Thyroid gland (tissue), 4 donors: ENCODE measurements around the gene CSRP3. TPM values are rescaled to one million over a fixed set of nuclear protein-coding genes. Genes with fewer than 3 reads are reported as not detected.

Source experiments
- DNase-seq, 2 donors: peaks; one replicate each; pipeline ENCODE4 v3.0.0-alpha.2; 2019
- H3K27ac ChIP-seq, 3 donors: fragments of 200-600 bp; sonication (generic); 1 replicate in 2 of 3; 2 replicates in 1 of 3; pipeline ENCODE4 v1.5.1; 2016 to 2019; ENCODE audit warnings: mild to moderate bottlenecking in 1 of 3, moderate library complexity in 1 of 3
- H3K27me3 ChIP-seq: fragments of 200-600 bp; sonication (generic); one replicate; pipeline ENCODE4 v1.5.1; 2019
- H3K36me3 ChIP-seq, 2 donors: fragments of 200-600 bp; sonication (generic); one replicate each; pipeline ENCODE4 v1.5.1; 2016 to 2019
- H3K4me1 ChIP-seq, 2 donors: fragments of 200-600 bp; sonication (generic); one replicate each; pipeline ENCODE4 v1.5.1; 2017 to 2019
- H3K4me3 ChIP-seq, 3 donors: fragments of 200-600 bp; sonication (generic); replicated peaks in 1 of 3; 1 replicate in 2 of 3; 2 replicates in 1 of 3; pipeline ENCODE4 v1.5.1; 2016; ENCODE audit warnings: mild to moderate bottlenecking in 1 of 3
- H3K9me3 ChIP-seq: fragments of 200-600 bp; sonication (generic); one replicate; pipeline ENCODE4 v1.5.1; 2017
- CTCF ChIP-seq, 6 experiments: fragments of 200-600 bp in 3 of 6; fragments of 450-650 bp in 3 of 6; sonication (generic) in 3 of 6; IDR thresholded peaks; one replicate each; pipeline ENCODE4 v1.5.1; 2016 to 2019; ENCODE audit warnings: antibody characterized with exemption in 6 of 6, mild to moderate bottlenecking in 2 of 6, inconsistent platforms in 1 of 6, moderate library complexity in 1 of 6
- POLR2A ChIP-seq, 2 donors: fragments of 450-650 bp; IDR thresholded peaks; one replicate each; pipeline ENCODE4 v1.6.1; 2017; ENCODE audit warnings: antibody characterized with exemption in 2 of 2, mild to moderate bottlenecking in 2 of 2, moderate library complexity in 1 of 2
- WGBS, 2 donors: methylation state at CpG; one replicate each; pipeline ENCODE4 v1.1.5; 2017; 5-methylcytosine and 5-hydroxymethylcytosine counted together
- intact Hi-C: fragments of 100-400 bp; cut with DNase I; formaldehyde crosslinking; loops from one replicate; pipeline ENCODE4 v1.15.1; 2023
- total RNA-seq, 4 donors: library from RNA; depleted of rRNA; stranded (reverse); fragments of >200 nt; gene quantifications; one replicate each; pipeline ENCODE4 v1.2.3, GENCODE V29; 2016

CSRP3 gene
- total RNA-seq, 4 donors from 2014 or later = not detected

GRCh38 chr11:19241260-19242178 is 39.7 kb upstream of the CSRP3 start:
- intact Hi-C loops = no loop called here
- peak in 1 of 2 donors; percentile 22 for DNase-seq
- Histone ChIP-seq H3K36me3 (no peaks in the 10 kb centered on the region), H3K4me3 (peak overlapping the region in 2 of 3 donors; percentile 37 to 45), H3K27me3 (peaks cover 25% of the 10 kb centered on the region), H3K4me1 (peaks cover 19 to 20% of the 10 kb centered on the region in 2 donors), H3K27ac (no peak overlapping the region), H3K9me3 (no peaks in the 10 kb centered on the region)
- TF ChIP-seq CTCF (IDR thresholded peaks at IDR 0.05) (no peak), POLR2A (IDR thresholded peaks at IDR 0.05) (no peak)
- WGBS, 2 donors = 1 to 2% methylated on average over 27 to 40 of the region's 92 CpGs

- H3K27me3 ChIP-seq = peaks cover 25% of the 10 kb centered on the region
- 2 to 3% methylated on average over 30 to 31 of the region's 59 CpGs for WGBS, 2 donors
- peaks cover 19 to 20% of the 10 kb centered on the region in 2 donors for H3K4me1 ChIP-seq
- intact Hi-C loops = no loop called here
- peak; percentile 85 to 88 for DNase-seq
- no peaks in the 10 kb centered on the region for H3K36me3 ChIP-seq
- no peaks in the 10 kb centered on the region for H3K9me3 ChIP-seq
- no peak within 1 kb of the TSS for H3K27ac ChIP-seq
- peak within 1 kb of the TSS in 2 of 3 donors; percentile 37 to 45 for H3K4me3 ChIP-seq
- no peak for TF ChIP-seq CTCF (IDR thresholded peaks at IDR 0.05)
- TF ChIP-seq POLR2A (IDR thresholded peaks at IDR 0.05) = no peak
Measured at GRCh38 chr11:19240420-19241259, 38.9 kb upstream of the CSRP3 start, which contains the start of gene E2F8. Gene E2F8, minus strand, starts transcription at chr11:19240945. Its CDS starts 824 bp downstream, at chr11:19240121.

- H3K9me3 ChIP-seq = no peaks in the 10 kb centered on the region
- no peaks in the 10 kb centered on the region for H3K36me3 ChIP-seq
- intact Hi-C loops = no loop called here
- 97 to 98% methylated on average over 3 of the region's 3 CpGs for WGBS, 2 donors
- no peak overlapping the region for H3K4me3 ChIP-seq
- TF ChIP-seq CTCF (IDR thresholded peaks at IDR 0.05) = no peak
- TF ChIP-seq POLR2A (IDR thresholded peaks at IDR 0.05) = no peak
- DNase-seq = no peak
- peaks cover 25% of the 10 kb centered on the region for H3K27me3 ChIP-seq
- peaks cover 19 to 20% of the 10 kb centered on the region in 2 donors for H3K4me1 ChIP-seq
- H3K27ac ChIP-seq = no peak overlapping the region
Measured at GRCh38 chr11:19239039-19239438, 37.3 kb upstream of the CSRP3 start.

- H3K27me3 ChIP-seq = peaks cover 24% of the 10 kb centered on the region
- no peak for DNase-seq
- intact Hi-C loops = no loop called here
- no peak overlapping the region for H3K27ac ChIP-seq
- H3K4me3 ChIP-seq = no peak overlapping the region
- H3K4me1 ChIP-seq = peaks cover 19 to 20% of the 10 kb centered on the region in 2 donors
- TF ChIP-seq POLR2A (IDR thresholded peaks at IDR 0.05) (no peak), CTCF (IDR thresholded peaks at IDR 0.05) (no peak)
- no peaks in the 10 kb centered on the region for H3K36me3 ChIP-seq
- 60 to 71% methylated on average over 5 of the region's 5 CpGs for WGBS, 2 donors
- H3K9me3 ChIP-seq = no peaks in the 10 kb centered on the region
Measured at GRCh38 chr11:19237813-19238212, 36.0 kb upstream of the CSRP3 start.
